CD4-positive, alpha-beta T cell treated with Interleukin-12 subunit alpha and Interleukin-12 subunit beta, for 1 hour (primary cell): Measurements from ENCODE around the gene POLR2C.

Experiments
- DNase-seq: peaks from one replicate; pipeline ENCODE4 v3.0.0-alpha.2; 2020

POLR2C gene

GRCh38 chr16:57452021-57452420, 10.5 kb upstream of the POLR2C start:
- DNase-seq, result no peak

- DNase-seq, result no peak
Observed at GRCh38 chr16:57462978-57463362, 491 bp downstream of the POLR2C start.

- DNase-seq, result no peak
Observed at GRCh38 chr16:57464523-57464922, 2.0 kb downstream of the POLR2C start.

GRCh38 chr16:57468346-57468745, 5.9 kb downstream of the POLR2C start:
- no peak for DNase-seq

- no peak for DNase-seq
Observed at GRCh38 chr16:57469046-57469445, 6.6 kb downstream of the POLR2C start.

GRCh38 chr16:57469917-57470470, 7.5 kb downstream of the POLR2C start:
- DNase-seq, result no peak

GRCh38 chr16:57470711-57471110, 8.2 kb downstream of the POLR2C start:
- no peak for DNase-seq

GRCh38 chr16:57471209-57471608, 8.7 kb downstream of the POLR2C start:
- DNase-seq, result no peak

- no peak for DNase-seq
Observed at GRCh38 chr16:57471852-57472664, 9.6 kb downstream of the POLR2C start.

- DNase-seq, result no peak
Observed at GRCh38 chr16:57472665-57473060, 10.2 kb downstream of the POLR2C start.

GRCh38 chr16:57473176-57473840, 10.8 kb downstream of the POLR2C start:
- DNase-seq, result no peak

GRCh38 chr16:57473906-57474305, 11.4 kb downstream of the POLR2C start:
- no peak for DNase-seq

- DNase-seq, result no peak
Observed at GRCh38 chr16:57474671-57475661, 12.5 kb downstream of the POLR2C start.

- DNase-seq, result peak; percentile 77
Observed at GRCh38 chr16:57475711-57476339, 13.3 kb downstream of the POLR2C start.

- DNase-seq, result no peak
Observed at GRCh38 chr16:57476546-57477410, 14.3 kb downstream of the POLR2C start.

- no peak for DNase-seq
Observed at GRCh38 chr16:57477531-57478202, 15.2 kb downstream of the POLR2C start.

- no peak for DNase-seq
Observed at GRCh38 chr16:57478396-57479204, 16.1 kb downstream of the POLR2C start.

GRCh38 chr16:57479205-57479975, 16.9 kb downstream of the POLR2C start:
- DNase-seq, result no peak
